HCT116 (cell line): ENCODE data around the gene CTIF. TPM values are rescaled to one million over a fixed set of nuclear protein-coding genes. Genes with fewer than 3 reads are reported as not detected.

ENCODE experiments used
- ATAC-seq: fragments of 200-7000 bp; cut with Tn5 transposase; 2 replicates; pipeline ENCODE4 v1.9.1; 2020; ENCODE audit warnings: mild to moderate bottlenecking, moderate library complexity
- BruUV-seq: library from RNA; stranded (reverse); fragments of 400-500 nt; replicated peaks from 2 replicates; lab custom pipeline; 2021; lab: Mats Ljungman, UMichigan
- CTCF ChIA-PET: fragments of 300-600 bp; sonication (Branson Sonifier 250); formaldehyde crosslinking; loops from one replicate; lab custom pipeline; 2021; ENCODE audit warnings: antibody characterized with exemption; lab: Charles Lee
- POLR2A ChIA-PET: fragments of 300-600, 350-600 bp; sonication (Branson Sonifier 250); formaldehyde crosslinking; loops from one replicate; lab custom pipeline; 2021; ENCODE audit warnings: antibody characterized with exemption; lab: Charles Lee
- RAD21 ChIA-PET, 2 experiments: fragments of 300-600 bp; sonication (Branson Sonifier 250); formaldehyde crosslinking; loops; one replicate each; lab custom pipeline; 2023; ENCODE audit warnings: low total read pairs in 2 of 2; ENCODE audit not compliant: uncharacterized antibody in 2 of 2, unreplicated experiment in 2 of 2, low non-redundant PET in 1 of 2; lab: Charles Lee
- DNase-seq: peaks from one replicate; pipeline ENCODE4 v3.0.0-alpha.2; 2010; ENCODE audit warnings: low read depth, low spot score
- H2AFZ ChIP-seq: fragments of 200-600 bp; shearing (Covaris generic), sonication (generic); 2 replicates; pipeline ENCODE4 v1.6.1; 2017; ENCODE audit warnings: low read depth, mixed run types, mixed read lengths, antibody characterized with exemption, low read length; ENCODE audit not compliant: poor library complexity, severe bottlenecking
- H3K27ac ChIP-seq: 2 replicates; pipeline ENCODE4 v1.5.1; 2012; ENCODE audit warnings: low read depth, low read length
- H3K27me3 ChIP-seq: fragments of 200-600 bp; sonication (generic); 2 replicates; pipeline ENCODE4 v1.6.1; 2016; ENCODE audit warnings: mixed run types, low read length, mixed read lengths; ENCODE audit not compliant: insufficient read depth
- H3K36me3 ChIP-seq, 2 experiments: fragments of 200-500 bp in 1 of 2; fragments of 200-600 bp in 1 of 2; sonication (Bioruptor generic) in 1 of 2; sonication (generic) in 1 of 2; 2 replicates each; pipeline versions ENCODE4 v1.5.1 to v1.6.1; 2014 to 2016; ENCODE audit warnings: low read length in 2 of 2, inconsistent platforms in 1 of 2, mixed read lengths in 1 of 2, mixed run types in 1 of 2; ENCODE audit not compliant: insufficient read depth in 2 of 2, control insufficient read depth in 1 of 2
- H3K4me1 ChIP-seq, 2 experiments: fragments of 200-600 bp in 1 of 2; sonication (generic) in 1 of 2; 2 replicates each; pipeline versions ENCODE4 v1.5.1 to v1.6.1; 2012 to 2017; ENCODE audit warnings: low read length in 2 of 2, inconsistent platforms in 1 of 2, mild to moderate bottlenecking in 1 of 2, mixed read lengths in 1 of 2, mixed run types in 1 of 2, moderate library complexity in 1 of 2; ENCODE audit not compliant: insufficient read depth in 2 of 2, control insufficient read depth in 1 of 2
- H3K4me2 ChIP-seq: fragments of 200-600 bp; sonication (generic); 2 replicates; pipeline ENCODE4 v1.6.1; 2017; ENCODE audit warnings: mixed run types, low read length, mixed read lengths
- H3K4me3 ChIP-seq, 2 experiments: fragments of 200-600 bp in 1 of 2; sonication (generic) in 1 of 2; replicated peaks in 1 of 2; 2 replicates each; pipeline ENCODE4 v1.5.1; 2011 to 2016; ENCODE audit warnings: low read length in 2 of 2, control low read depth in 1 of 2, low read depth in 1 of 2, mild to moderate bottlenecking in 1 of 2, mixed read lengths in 1 of 2, mixed run types in 1 of 2
- H3K79me2 ChIP-seq: fragments of 200-600 bp; sonication (generic); 2 replicates; pipeline ENCODE4 v1.6.1; 2017; ENCODE audit warnings: mild to moderate bottlenecking, mixed run types, low read length, moderate library complexity, mixed read lengths; ENCODE audit not compliant: insufficient read depth
- H3K9ac ChIP-seq: fragments of 200-600 bp; sonication (generic); 2 replicates; pipeline ENCODE4 v1.6.1; 2016; ENCODE audit warnings: low read length, mixed read lengths
- H3K9me2 ChIP-seq: fragments of 200-600 bp; sonication (generic), shearing (Covaris generic); 2 replicates; pipeline ENCODE4 v1.6.1; 2017; ENCODE audit warnings: mixed run types, mild to moderate bottlenecking, moderate library complexity; ENCODE audit not compliant: insufficient read depth
- H3K9me3 ChIP-seq, 2 experiments: fragments of 200-500 bp in 1 of 2; fragments of 200-600 bp in 1 of 2; sonication (Bioruptor generic) in 1 of 2; sonication (generic) in 1 of 2; 2 replicates each; pipeline ENCODE4 v1.6.1; 2014 to 2017; ENCODE audit warnings: low read length in 2 of 2, mixed read lengths in 2 of 2, inconsistent platforms in 1 of 2, low read depth in 1 of 2, mild to moderate bottlenecking in 1 of 2, mixed run types in 1 of 2, moderate library complexity in 1 of 2; ENCODE audit not compliant: control insufficient read depth in 1 of 2, insufficient read depth in 1 of 2
- H4K20me1 ChIP-seq: fragments of 200-600 bp; sonication (generic), shearing (Covaris generic); 2 replicates; pipeline ENCODE4 v1.6.1; 2017; ENCODE audit warnings: mixed run types, mild to moderate bottlenecking, moderate library complexity; ENCODE audit not compliant: insufficient read depth
- CBX3 ChIP-seq: IDR thresholded peaks from 2 replicates; pipeline ENCODE4 v1.6.1; 2012; ENCODE audit warnings: low read depth
- CTCF ChIP-seq, 3 experiments: fragments of 200-600 bp in 1 of 3; sonication (generic) in 1 of 3; IDR thresholded peaks in 2 of 3; conservative IDR thresholded peaks in 1 of 3; 2 replicates each; pipeline ENCODE4 v1.5.1; 2012 to 2017; ENCODE audit warnings: low read depth in 2 of 3, low read length in 2 of 3, antibody characterized with exemption in 1 of 3, borderline replicate concordance in 1 of 3, control low read depth in 1 of 3, mild to moderate bottlenecking in 1 of 3, mixed read lengths in 1 of 3, mixed run types in 1 of 3, moderate library complexity in 1 of 3; ENCODE audit not compliant: insufficient read depth in 1 of 3
- EGR1 ChIP-seq: IDR thresholded peaks from 2 replicates; pipeline ENCODE4 v1.6.1; 2012; ENCODE audit warnings: low read depth
- ELF1 ChIP-seq: IDR thresholded peaks from 2 replicates; pipeline ENCODE4 v1.6.1; 2012; ENCODE audit warnings: low read depth, borderline replicate concordance
- EZH2 ChIP-seq: fragments of 200-600 bp; sonication (generic); IDR thresholded peaks from 2 replicates; pipeline ENCODE4 v1.6.1; 2017; ENCODE audit warnings: antibody characterized with exemption, mixed run types
- EZH2phosphoT487 ChIP-seq: fragments of 200-600 bp; IDR thresholded peaks from 2 replicates; pipeline ENCODE4 v1.6.1; 2018; ENCODE audit warnings: antibody characterized with exemption, borderline replicate concordance
- FOSL1 ChIP-seq: IDR thresholded peaks from 2 replicates; pipeline ENCODE4 v1.6.1; 2012; ENCODE audit warnings: low read depth
- JUND ChIP-seq: IDR thresholded peaks from 2 replicates; pipeline ENCODE4 v1.6.1; 2012
- POLR2A ChIP-seq: IDR thresholded peaks from 2 replicates; pipeline ENCODE4 v1.7.0; 2011; ENCODE audit warnings: borderline replicate concordance; ENCODE audit not compliant: insufficient read depth, insufficient read length; ENCODE audit errors: extremely low read depth
- RAD21 ChIP-seq: IDR thresholded peaks from 2 replicates; pipeline ENCODE4 v1.6.1; 2012; ENCODE audit warnings: low read depth, mild to moderate bottlenecking
- SIN3A ChIP-seq: IDR thresholded peaks from 2 replicates; pipeline ENCODE4 v1.6.1; 2012; ENCODE audit warnings: low read depth
- SP1 ChIP-seq: IDR thresholded peaks from 2 replicates; pipeline ENCODE4 v1.6.1; 2012; ENCODE audit warnings: low read depth
- SRF ChIP-seq: IDR thresholded peaks from 2 replicates; pipeline ENCODE4 v1.6.1; 2012; ENCODE audit warnings: low read depth
- TCF7L2 ChIP-seq: IDR thresholded peaks from 2 replicates; pipeline ENCODE4 v1.7.0; 2011; ENCODE audit warnings: borderline replicate concordance, inconsistent platforms; ENCODE audit not compliant: insufficient read depth, insufficient read length; ENCODE audit errors: extremely low read depth
- YY1 ChIP-seq: IDR thresholded peaks from 2 replicates; pipeline ENCODE4 v1.6.1; 2011; ENCODE audit warnings: low read length, low read depth, moderate library complexity, mild to moderate bottlenecking; ENCODE audit not compliant: insufficient replicate concordance; ENCODE audit errors: extremely low read depth
- ZBTB33 ChIP-seq: IDR thresholded peaks from 2 replicates; pipeline ENCODE4 v1.6.1; 2011; ENCODE audit warnings: mild to moderate bottlenecking, low read length, moderate library complexity; ENCODE audit not compliant: insufficient replicate concordance; ENCODE audit errors: extremely low read depth
- ZFX ChIP-seq: fragments of 450-650 bp; IDR thresholded peaks from 2 replicates; pipeline ENCODE4 v1.6.1; 2017
- ZNF274 ChIP-seq: fragments of 200-500 bp; sonication (Bioruptor generic); IDR thresholded peaks from 2 replicates; pipeline ENCODE4 v1.6.1; 2014; ENCODE audit warnings: mild to moderate bottlenecking, low read depth, low read length, inconsistent platforms
- intact Hi-C: fragments of 100-400 bp; cut with micrococcal nuclease; formaldehyde crosslinking; loops from 2 replicates; pipeline ENCODE4 v1.10.0; 2022
- total RNA-seq: library from RNA; stranded (reverse); gene quantifications from one replicate; pipeline ENCODE4 v1.2.1, GENCODE V29; 2021; ENCODE audit not compliant: unreplicated experiment
- TF ChIP-seq, protein P1 (sequence below): IDR thresholded peaks from 2 replicates; pipeline ENCODE4 v1.6.1; 2012
- TF ChIP-seq, protein P2 (sequence below): IDR thresholded peaks from 2 replicates; pipeline ENCODE4 v1.6.1; 2012; ENCODE audit warnings: low read depth

Gene CTIF
- total RNA-seq, 1 experiment from 2014 or later, result 19.7 TPM

GRCh38 chr18:48544661-48545415 lies 6.0 kb downstream of the CTIF start:
- no peaks in the 10 kb centered on the region for H3K36me3 ChIP-seq
- CTCF ChIA-PET, result no interaction called here
- H3K9ac ChIP-seq, result no peak overlapping the region
- H3K27me3 ChIP-seq, result no peaks in the 10 kb centered on the region
- no peaks in the 10 kb centered on the region for H3K9me3 ChIP-seq
- no peak for ATAC-seq
- intact Hi-C loops, result no loop called here
- no peak overlapping the region for H3K4me2 ChIP-seq
- no TSS peak for BruUV-seq
- DNase-seq, result no peak
- no peak overlapping the region for H3K4me3 ChIP-seq
- no peak overlapping the region for H2AFZ ChIP-seq
- H4K20me1 ChIP-seq, result no peaks in the 10 kb centered on the region
- TF ChIP-seq POLR2A (no peak), JUND (no peak), YY1 (no peak), RAD21 (no peak), ELF1 (no peak), FOSL1 (no peak), EZH2phosphoT487 (no peak), ZNF274 (no peak), CBX3 (no peak), ZBTB33 (no peak), CTCF (IDR thresholded peaks at IDR 0.05 in 2 of 3, conservative IDR thresholded peaks at IDR 0.05 in 1 of 3; ENCODE audit: borderline replicate concordance in 1 of 3, insufficient read depth in 1 of 3, low read depth in 2 of 3, low read length in 2 of 3) (no peak), SIN3A (no peak), TCF7L2 (no peak), SRF (no peak), EZH2 (no peak), SP1 (no peak), ZFX (no peak), EGR1 (no peak)
- TF ChIP-seq, protein P1, sequence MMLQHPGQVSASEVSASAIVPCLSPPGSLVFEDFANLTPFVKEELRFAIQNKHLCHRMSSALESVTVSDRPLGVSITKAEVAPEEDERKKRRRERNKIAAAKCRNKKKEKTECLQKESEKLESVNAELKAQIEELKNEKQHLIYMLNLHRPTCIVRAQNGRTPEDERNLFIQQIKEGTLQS, result no peak
- TF ChIP-seq, protein P2, sequence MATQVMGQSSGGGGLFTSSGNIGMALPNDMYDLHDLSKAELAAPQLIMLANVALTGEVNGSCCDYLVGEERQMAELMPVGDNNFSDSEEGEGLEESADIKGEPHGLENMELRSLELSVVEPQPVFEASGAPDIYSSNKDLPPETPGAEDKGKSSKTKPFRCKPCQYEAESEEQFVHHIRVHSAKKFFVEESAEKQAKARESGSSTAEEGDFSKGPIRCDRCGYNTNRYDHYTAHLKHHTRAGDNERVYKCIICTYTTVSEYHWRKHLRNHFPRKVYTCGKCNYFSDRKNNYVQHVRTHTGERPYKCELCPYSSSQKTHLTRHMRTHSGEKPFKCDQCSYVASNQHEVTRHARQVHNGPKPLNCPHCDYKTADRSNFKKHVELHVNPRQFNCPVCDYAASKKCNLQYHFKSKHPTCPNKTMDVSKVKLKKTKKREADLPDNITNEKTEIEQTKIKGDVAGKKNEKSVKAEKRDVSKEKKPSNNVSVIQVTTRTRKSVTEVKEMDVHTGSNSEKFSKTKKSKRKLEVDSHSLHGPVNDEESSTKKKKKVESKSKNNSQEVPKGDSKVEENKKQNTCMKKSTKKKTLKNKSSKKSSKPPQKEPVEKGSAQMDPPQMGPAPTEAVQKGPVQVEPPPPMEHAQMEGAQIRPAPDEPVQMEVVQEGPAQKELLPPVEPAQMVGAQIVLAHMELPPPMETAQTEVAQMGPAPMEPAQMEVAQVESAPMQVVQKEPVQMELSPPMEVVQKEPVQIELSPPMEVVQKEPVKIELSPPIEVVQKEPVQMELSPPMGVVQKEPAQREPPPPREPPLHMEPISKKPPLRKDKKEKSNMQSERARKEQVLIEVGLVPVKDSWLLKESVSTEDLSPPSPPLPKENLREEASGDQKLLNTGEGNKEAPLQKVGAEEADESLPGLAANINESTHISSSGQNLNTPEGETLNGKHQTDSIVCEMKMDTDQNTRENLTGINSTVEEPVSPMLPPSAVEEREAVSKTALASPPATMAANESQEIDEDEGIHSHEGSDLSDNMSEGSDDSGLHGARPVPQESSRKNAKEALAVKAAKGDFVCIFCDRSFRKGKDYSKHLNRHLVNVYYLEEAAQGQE, result no peak
- H3K9me2 ChIP-seq, result no peaks in the 10 kb centered on the region
- peaks cover 40 to 47% of the 10 kb centered on the region in 2 experiments for H3K4me1 ChIP-seq
- no peak overlapping the region for H3K27ac ChIP-seq
- RAD21 ChIA-PET, result interaction anchor here in 1 of 2 experiments (0.7 kb wide), 1 partner anchor 103 kb away, joined by 4 read pairs; no protein-coding TSS in a partner anchor
- POLR2A ChIA-PET, result no interaction called here
- H3K79me2 ChIP-seq, result peaks cover 5% of the 10 kb centered on the region; the same call in 1 of the 2 replicates
